ENCODE results near the gene PRM3. TPM values are rescaled to one million over a fixed set of nuclear protein-coding genes. Genes with fewer than 3 reads are reported as not detected.

Gene PRM3
- total RNA-seq, 1 experiment from 2014 or later = not detected

- DNase-seq (ENCODE audit: low read depth) = no peak
Measured at GRCh38 chr16:11259655-11260595, 13.5 kb downstream of the PRM3 start.

- DNase-seq (ENCODE audit: low read depth) = no peak
Measured at GRCh38 chr16:11258553-11259492, 14.6 kb downstream of the PRM3 start.

DNA sequence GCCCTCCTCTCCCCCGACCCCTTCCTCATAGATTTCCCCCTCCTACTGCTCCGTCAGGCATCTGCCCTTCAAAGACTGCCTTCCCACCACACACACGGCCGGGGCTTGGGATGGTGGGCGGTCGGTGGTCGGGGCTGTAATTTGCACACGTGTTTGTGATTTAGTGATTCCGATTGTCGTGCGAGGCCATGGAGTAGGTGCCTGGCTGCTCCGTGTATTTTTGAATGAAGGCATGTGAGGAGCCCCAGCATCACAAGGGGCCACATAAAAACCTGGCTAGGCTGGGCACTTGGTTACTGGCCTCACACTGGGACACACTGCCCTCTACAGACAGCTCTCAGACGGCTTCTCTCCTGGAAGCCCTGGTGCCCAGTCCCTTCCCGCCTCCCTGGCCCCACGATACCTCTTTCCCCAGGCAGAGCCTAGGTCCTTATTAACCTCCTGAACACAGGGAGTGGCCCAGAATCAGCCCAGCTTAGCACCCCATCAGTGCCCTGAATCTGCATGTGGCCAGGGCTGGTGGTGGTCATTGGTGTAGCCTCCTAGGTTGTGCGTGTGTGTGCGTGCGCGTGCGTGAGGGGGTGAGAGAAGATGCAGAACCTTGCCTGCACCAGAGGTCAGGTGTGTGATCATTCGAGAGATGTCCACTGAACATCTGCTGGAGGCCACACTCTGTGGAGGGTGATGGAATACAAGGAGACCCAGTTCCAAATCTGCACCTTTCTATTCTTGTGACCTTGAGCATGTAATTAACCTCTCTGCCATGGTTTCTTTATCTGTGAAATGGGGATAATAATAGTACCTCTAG lies 16.1 kb downstream of the PRM3 start:
- DNase-seq (ENCODE audit: low read depth) = peak; percentile 80

DNA sequence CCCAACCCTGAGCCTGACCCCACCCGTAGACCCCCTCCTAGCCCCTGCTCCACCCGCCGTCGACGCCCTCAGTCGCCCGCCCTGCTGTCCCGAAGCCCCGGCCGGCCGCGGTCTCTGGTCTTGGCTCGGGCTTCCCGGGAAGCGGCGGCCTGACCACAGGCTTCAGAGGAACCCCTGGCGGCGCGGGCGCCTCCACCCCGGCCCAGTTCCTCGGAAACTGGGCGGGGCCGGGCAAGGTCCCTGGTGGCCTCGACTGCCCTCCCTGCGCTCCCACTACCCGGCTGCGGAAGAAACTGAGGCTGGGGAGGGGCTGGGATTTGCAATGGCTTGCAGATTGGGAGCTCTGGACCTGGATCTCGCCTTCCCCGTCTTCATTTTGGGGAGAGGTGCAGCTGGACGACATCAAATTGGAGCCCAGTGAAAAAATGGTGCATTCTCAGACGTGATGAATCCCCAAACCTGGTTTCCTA lies 16.7 kb downstream of the PRM3 start:
- peak; percentile 32 for DNase-seq (ENCODE audit: low read depth)

- peak; percentile 77 for DNase-seq (ENCODE audit: low read depth)
Measured at GRCh38 chr16:11255737-11256660, 17.4 kb downstream of the PRM3 start, which contains the start of gene SOCS1. Gene SOCS1, minus strand, starts transcription at chr16:11256204. Its CDS starts 726 bp downstream, at chr16:11255478.

DNA sequence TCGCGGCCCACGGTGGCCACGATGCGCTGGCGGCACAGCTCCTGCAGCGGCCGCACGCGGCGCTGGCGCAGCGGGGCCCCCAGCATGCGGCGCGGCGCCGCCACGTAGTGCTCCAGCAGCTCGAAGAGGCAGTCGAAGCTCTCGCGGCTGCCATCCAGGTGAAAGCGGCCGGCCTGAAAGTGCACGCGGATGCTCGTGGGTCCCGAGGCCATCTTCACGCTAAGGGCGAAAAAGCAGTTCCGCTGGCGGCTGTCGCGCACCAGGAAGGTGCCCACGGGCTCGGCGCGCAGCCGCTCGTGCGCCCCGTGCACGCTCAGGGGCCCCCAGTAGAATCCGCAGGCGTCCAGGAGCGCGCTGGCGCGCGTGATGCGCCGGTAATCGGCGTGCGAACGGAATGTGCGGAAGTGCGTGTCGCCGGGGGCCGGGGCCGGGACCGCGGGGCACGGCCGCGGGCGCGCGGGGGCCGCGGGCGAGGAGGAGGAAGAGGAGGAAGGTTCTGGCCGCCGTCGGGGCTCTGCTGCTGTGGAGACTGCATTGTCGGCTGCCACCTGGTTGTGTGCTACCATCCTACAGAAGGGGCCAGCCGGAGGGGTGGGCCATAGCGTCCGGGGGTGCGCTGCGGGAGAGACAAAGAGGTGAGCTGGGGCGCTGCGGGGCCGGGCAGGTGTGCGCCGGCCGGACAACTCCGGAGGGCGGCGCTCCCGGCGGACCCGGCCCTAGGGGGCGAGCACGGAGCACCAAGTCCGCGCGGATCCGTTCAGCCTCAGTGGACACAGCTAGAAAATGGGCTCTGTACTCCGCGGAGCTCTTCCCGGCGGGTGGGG lies 18.3 kb downstream of the PRM3 start:
- DNase-seq (ENCODE audit: low read depth) = no peak

DNA sequence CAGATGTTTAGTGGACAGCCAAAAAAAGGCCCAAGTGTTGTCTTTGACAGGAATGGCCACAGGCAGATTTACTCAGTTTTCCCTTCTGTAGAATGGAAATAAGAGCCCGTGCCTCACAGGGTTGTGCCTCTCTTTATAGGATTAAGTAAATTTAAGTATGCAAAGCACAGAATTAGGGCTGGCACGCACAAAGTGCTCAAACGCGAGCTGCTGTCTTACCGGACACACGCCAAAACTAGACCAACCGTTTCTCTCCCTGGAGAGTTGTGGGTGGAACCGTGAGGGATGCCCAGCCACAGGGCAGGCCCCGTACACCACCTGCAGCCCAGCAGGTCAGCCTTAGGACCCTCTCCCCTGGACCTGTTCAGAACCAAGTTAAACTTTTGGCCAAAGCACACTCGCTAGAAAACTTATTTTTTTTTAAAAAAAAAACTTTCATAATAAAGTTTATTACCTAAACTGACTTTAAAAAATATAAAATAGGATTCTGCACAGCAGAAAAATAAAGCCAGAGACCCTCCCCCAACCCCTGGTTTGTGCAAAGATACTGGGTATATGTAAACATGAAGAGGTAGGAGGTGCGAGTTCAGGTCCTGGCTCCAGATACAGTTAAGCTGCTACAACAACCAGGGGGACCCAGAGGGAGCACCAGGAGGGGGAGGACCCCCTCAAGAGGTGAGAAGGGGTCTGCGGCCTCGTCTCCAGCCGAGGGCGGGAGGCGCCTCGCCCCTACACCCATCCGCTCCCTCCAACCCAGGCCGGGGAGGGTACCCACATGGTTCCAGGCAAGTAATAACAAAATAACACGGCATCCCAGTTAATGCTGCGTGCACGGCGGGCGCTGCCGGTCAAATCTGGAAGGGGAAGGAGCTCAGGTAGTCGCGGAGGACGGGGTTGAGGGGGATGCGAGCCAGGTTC lies 19.2 kb downstream of the PRM3 start:
- DNase-seq (ENCODE audit: low read depth) = no peak

GRCh38 chr16:11253009-11253994 lies 20.1 kb downstream of the PRM3 start:
- DNase-seq (ENCODE audit: low read depth) = no peak

DNA sequence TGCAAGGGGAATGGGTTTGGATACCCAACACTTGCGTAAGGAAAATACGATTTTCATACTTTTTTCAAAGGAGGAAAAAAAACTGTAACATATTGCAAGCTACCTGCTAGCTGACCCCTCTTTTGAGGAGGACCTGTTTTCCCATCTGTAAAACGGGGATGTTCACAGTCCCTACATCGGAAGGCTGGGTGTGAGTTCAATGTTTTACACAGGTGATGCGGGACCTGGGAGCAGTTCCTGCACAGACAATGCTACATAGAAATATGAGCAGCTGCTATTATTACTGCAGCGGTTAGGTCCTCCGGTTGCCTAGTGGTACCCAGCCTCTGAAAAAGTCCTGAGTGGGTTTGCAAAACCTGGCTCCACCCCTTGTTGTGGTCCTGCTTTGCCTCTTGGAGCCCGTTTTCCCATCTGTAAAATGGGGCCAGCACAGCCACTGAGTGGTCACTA lies 20.9 kb downstream of the PRM3 start:
- no peak for DNase-seq (ENCODE audit: low read depth)

DNA sequence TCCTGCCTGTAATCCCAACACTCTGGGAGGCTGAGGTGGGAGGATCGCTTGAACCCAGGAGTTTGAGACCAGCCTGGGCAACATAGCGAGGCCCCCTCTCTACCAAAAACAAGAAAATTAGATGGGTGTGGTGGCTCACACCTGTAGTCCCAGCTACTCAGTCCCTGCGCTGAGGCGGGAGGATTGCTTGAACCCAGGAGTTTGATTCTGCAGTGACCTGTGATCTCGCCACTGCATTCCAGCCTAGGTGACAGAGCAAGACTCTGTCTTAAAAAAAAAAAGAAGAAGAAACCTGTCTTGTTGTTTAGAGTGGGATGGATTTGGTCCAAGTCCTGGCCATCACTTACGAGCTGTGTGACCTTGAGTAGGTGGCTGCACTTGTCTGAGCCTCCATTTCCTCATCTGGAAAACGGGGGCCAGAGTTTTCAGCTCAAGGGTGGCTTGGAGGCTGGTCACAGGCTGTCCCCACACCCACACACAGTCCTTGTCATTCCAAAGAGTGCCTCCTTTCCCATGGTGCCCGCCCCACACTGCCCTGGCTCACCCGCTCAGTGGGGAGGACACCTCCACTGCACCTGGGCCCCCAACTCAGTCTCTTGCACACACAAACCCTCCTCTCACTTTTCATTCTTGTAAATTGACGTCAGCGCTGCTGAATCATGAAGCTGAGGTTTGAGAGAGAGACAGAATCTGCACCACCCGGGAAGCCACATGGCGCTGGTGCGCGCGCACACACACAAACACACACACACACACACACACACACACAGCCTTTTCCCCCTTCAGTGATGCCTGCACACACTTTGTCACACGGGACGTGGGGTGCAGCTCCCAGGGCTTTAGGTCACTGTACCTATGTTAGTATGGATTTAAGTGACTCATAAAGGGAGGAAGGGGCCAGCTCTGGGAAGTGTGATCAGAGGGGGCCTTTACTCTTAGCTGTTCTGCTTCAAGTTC lies 21.6 kb downstream of the PRM3 start:
- DNase-seq (ENCODE audit: low read depth) = peak; percentile 77

DNA sequence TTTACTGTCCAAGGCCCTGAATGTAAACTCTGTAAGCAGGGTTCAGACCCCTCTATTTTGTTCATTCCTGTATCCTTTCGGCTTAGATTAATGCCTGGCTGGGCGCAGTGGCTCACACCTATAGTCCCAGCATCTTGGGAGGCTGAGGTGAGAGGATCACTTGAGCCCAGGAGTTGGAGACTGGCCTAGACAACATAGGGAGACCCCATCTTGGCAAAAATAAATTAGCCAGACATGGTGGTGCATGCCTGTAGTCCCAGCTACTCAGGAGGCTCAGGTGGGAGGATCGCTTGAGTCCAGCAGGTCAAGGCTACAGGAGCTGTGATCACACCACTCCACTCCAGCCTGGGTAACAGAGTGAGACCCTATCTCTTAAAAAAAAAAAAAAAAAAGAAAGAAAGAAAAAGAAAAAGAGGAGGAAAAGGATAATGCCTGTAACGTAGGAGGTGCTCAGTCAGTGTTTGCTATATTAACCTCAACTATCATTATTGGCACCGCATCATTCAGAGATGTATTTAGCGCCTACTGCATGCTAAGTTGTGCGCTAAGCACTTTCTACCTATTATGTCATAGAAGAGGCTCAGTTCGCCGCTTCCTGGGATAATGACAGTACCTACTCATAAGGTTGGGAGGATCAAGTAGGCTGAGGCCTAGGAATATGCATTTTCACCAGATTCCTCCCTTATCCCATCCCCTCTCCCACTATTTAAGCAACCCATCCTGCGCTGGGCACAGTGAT lies 22.5 kb downstream of the PRM3 start:
- no peak for DNase-seq (ENCODE audit: low read depth)

DNA sequence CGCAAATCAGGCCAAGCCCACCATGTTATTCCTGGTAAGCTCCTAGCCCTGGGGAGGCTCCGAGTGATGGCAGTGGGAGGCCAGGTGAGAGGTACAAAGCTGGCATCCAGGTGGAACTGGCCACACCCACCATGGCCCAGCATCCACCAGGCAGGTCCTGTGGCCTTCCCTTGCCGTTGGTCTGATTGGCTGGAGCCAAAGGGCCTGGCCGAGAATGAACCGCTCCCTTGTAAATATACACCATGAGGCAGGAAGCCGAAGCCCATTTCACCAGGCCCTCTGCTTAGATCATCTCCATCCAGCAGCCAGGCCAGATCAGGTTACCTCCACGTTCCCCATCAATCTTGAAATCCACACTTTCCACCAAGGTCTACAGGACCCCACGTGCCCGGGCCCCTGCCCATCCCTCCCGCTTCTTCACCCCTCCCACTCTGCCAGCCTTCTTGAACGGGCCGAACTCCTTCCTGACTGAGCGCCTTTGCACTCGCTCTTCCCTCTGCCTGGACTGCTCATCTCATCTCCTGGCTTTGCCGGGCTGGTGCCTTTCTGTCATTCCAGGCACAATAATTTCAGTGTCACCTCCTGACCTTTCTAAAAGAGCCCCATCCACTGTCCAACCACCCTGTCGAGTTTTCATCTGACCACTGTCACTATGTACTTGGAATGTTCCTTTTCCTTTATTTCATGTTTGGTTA lies 23.2 kb downstream of the PRM3 start:
- DNase-seq (ENCODE audit: low read depth) = no peak

- DNase-seq (ENCODE audit: low read depth) = no peak
Measured at GRCh38 chr16:11249233-11250061, 24.0 kb downstream of the PRM3 start.

All from HT1080 (cell line).